Neural progenitor cell (in vitro differentiated cells): ENCODE measurements around the gene POC1A. TPM values are rescaled to one million over a fixed set of nuclear protein-coding genes. Genes with fewer than 3 reads are reported as not detected.

Source experiments
- DNase-seq: peaks from one replicate; pipeline ENCODE4 v3.0.0-alpha.2; 2016; ENCODE audit warnings: low spot score
- H2AFZ ChIP-seq: fragments of 200-600 bp; sonication (generic); replicated peaks from 2 replicates; pipeline ENCODE4 v1.6.1; 2016; ENCODE audit warnings: antibody characterized with exemption
- H3F3A ChIP-seq: fragments of 200-600 bp; sonication (generic); 2 replicates; pipeline ENCODE4 v1.6.1; 2016; ENCODE audit warnings: antibody characterized with exemption, low read depth
- H3K27ac ChIP-seq: fragments of 200-600 bp; sonication (generic); 2 replicates; pipeline ENCODE4 v1.5.1; 2016; ENCODE audit warnings: mild to moderate bottlenecking
- H3K27me3 ChIP-seq: fragments of 200-600 bp; sonication (generic); 2 replicates; pipeline ENCODE4 v1.6.1; 2016; ENCODE audit warnings: mild to moderate bottlenecking, moderate library complexity
- H3K36me3 ChIP-seq: fragments of 200-600 bp; sonication (generic); 2 replicates; pipeline ENCODE4 v1.5.1; 2016
- H3K4me1 ChIP-seq: fragments of 200-600 bp; sonication (generic); 2 replicates; pipeline ENCODE4 v1.6.1; 2016; ENCODE audit warnings: mixed run types
- H3K4me2 ChIP-seq: fragments of 200-600 bp; sonication (generic); 2 replicates; pipeline ENCODE4 v1.6.1; 2016
- H3K4me3 ChIP-seq: fragments of 200-600 bp; sonication (generic); 2 replicates; pipeline ENCODE4 v1.5.1; 2016
- H3K79me2 ChIP-seq: fragments of 200-600 bp; sonication (generic); 2 replicates; pipeline ENCODE4 v1.6.1; 2016; ENCODE audit warnings: low read depth
- H3K9ac ChIP-seq: fragments of 200-600 bp; sonication (generic); 2 replicates; pipeline ENCODE4 v1.6.1; 2016
- H3K9me3 ChIP-seq: fragments of 200-600 bp; sonication (generic); 2 replicates; pipeline ENCODE4 v1.5.1; 2016; ENCODE audit warnings: low read depth
- H4K20me1 ChIP-seq: fragments of 200-600 bp; sonication (generic); 2 replicates; pipeline ENCODE4 v1.6.1; 2016; ENCODE audit warnings: low read depth
- H3K27ac Mint-ChIP-seq: 3 replicates; pipeline ENCODE4 v1.8.0; 2021; ENCODE audit warnings: mixed read lengths
- H3K27me3 Mint-ChIP-seq: 2 replicates; pipeline ENCODE4 v1.8.0; 2022; ENCODE audit warnings: low read depth, mild to moderate bottlenecking, inconsistent platforms, moderate library complexity, mixed read lengths; ENCODE audit not compliant: insufficient read depth
- H3K36me3 Mint-ChIP-seq: 3 replicates; pipeline ENCODE4 v1.8.0; 2021; ENCODE audit warnings: mixed read lengths
- H3K4me1 Mint-ChIP-seq: 3 replicates; pipeline ENCODE4 v1.8.0; 2021; ENCODE audit warnings: mixed read lengths
- H3K4me3 Mint-ChIP-seq: 3 replicates; pipeline ENCODE4 v1.8.0; 2021; ENCODE audit warnings: mild to moderate bottlenecking, moderate library complexity, mixed read lengths
- H3K9me3 Mint-ChIP-seq: 3 replicates; pipeline ENCODE4 v1.8.0; 2020; ENCODE audit warnings: mixed read lengths
- CTCF ChIP-seq: fragments of 200-600 bp; sonication (generic); IDR thresholded peaks from 2 replicates; pipeline ENCODE4 v1.5.1; 2017; ENCODE audit warnings: antibody characterized with exemption, mild to moderate bottlenecking
- EZH2 ChIP-seq: fragments of 200-600 bp; sonication (generic); IDR thresholded peaks from 2 replicates; pipeline ENCODE4 v1.6.1; 2017; ENCODE audit warnings: antibody characterized with exemption, mild to moderate bottlenecking, moderate library complexity
- EZH2phosphoT487 ChIP-seq: fragments of 200-600 bp; sonication (generic); IDR thresholded peaks from 2 replicates; pipeline ENCODE4 v1.6.1; 2017; ENCODE audit warnings: antibody characterized with exemption
- total RNA-seq: library from RNA; depleted of rRNA; stranded (reverse); fragments of >200 nt; gene quantifications from 2 replicates; pipeline ENCODE4 v1.2.3, GENCODE V29; 2015; ENCODE audit warnings: low replicate concordance

Gene POC1A
- total RNA-seq, 1 donor from 2014 or later, result 10.3 TPM

- no peak overlapping the region for H2AFZ ChIP-seq
- no peaks in the 10 kb centered on the region for H3F3A ChIP-seq
- H3K36me3 ChIP-seq, result no peaks in the 10 kb centered on the region
- Mint-ChIP-seq H3K4me1 (peaks cover 51% of the 10 kb centered on the region), H3K36me3 (no peaks in the 10 kb centered on the region), H3K27me3 (peaks cover 4% of the 10 kb centered on the region), H3K9me3 (no peaks in the 10 kb centered on the region), H3K4me3 (no peak overlapping the region), H3K27ac (no peak overlapping the region)
- no peak overlapping the region for H3K27ac ChIP-seq
- no peak overlapping the region for H3K4me2 ChIP-seq
- no peaks in the 10 kb centered on the region for H3K9me3 ChIP-seq
- no peak overlapping the region for H3K9ac ChIP-seq
- H3K79me2 ChIP-seq, result no peaks in the 10 kb centered on the region
- H3K4me3 ChIP-seq, result no peak overlapping the region
- H3K4me1 ChIP-seq, result peaks cover 20% of the 10 kb centered on the region
- no peaks in the 10 kb centered on the region for H4K20me1 ChIP-seq
- no peak for TF ChIP-seq EZH2phosphoT487
- no peak for TF ChIP-seq CTCF
- TF ChIP-seq EZH2, result no peak
- no peaks in the 10 kb centered on the region for H3K27me3 ChIP-seq
- no peak for DNase-seq
These were observed 64.5 kb downstream of the POC1A start for GRCh38 chr3:52089691-52090090.

DNA sequence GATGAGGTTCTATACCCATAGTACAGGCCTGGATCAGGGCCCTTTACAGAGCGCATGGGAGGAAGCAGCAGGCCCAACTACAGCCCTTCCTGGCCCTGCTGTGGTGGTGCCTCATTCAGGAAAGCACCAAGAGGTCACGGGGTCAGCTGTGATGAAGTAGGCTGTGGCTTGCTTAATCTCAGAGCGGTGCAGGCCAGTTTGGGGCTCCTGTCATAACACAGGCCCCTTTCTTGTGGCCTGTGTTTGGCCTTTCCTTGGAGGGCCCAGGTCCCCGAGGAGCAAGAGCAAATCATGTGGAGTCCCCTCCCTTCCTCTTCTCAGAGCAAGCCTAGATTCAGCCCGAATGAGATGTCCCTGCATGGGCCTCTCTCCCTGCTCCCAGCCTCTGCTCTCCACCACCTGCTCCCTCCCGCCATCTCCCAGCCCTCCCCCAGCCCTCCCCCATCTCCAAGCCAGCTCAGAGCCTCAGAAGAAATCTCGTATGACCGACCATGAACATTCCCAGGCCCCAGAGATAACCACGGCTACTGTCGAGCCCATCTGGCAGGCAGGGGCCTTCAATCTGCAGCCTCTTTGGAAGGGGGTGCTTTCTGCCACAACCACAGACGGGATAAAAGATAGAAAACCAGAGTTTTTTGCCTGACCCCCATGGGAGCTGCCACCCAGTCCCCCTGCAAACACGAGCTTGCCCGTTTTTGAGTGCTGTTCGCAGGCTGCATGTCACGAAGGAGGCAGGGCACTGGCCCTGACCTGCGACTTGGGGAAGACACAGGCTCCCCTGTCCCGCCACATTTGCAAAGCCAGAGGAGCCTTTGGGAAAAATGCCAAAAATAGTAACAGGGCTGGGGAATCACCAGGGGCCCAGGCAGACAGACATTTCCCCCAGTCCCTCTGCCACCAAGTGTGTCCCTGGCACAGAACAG, 65.5 kb downstream of the POC1A start:
- H3K79me2 ChIP-seq, result no peaks in the 10 kb centered on the region
- Mint-ChIP-seq H3K4me1 (peaks cover 51% of the 10 kb centered on the region), H3K27ac (peak overlapping the region; percentile 74), H3K36me3 (no peaks in the 10 kb centered on the region), H3K9me3 (no peaks in the 10 kb centered on the region), H3K4me3 (no peak overlapping the region), H3K27me3 (peaks cover 4% of the 10 kb centered on the region)
- no peaks in the 10 kb centered on the region for H3F3A ChIP-seq
- H2AFZ ChIP-seq, result no peak overlapping the region
- no peak overlapping the region for H3K27ac ChIP-seq
- TF ChIP-seq EZH2phosphoT487, result no peak
- TF ChIP-seq EZH2, result no peak
- TF ChIP-seq CTCF, result no peak
- no peaks in the 10 kb centered on the region for H3K9me3 ChIP-seq
- no peak overlapping the region for H3K4me3 ChIP-seq
- peak; percentile 37 for DNase-seq
- H3K36me3 ChIP-seq, result no peaks in the 10 kb centered on the region
- peak overlapping the region; percentile 11 for H3K9ac ChIP-seq
- no peak overlapping the region for H3K4me2 ChIP-seq
- H3K27me3 ChIP-seq, result no peaks in the 10 kb centered on the region
- peaks cover 20% of the 10 kb centered on the region for H3K4me1 ChIP-seq
- no peaks in the 10 kb centered on the region for H4K20me1 ChIP-seq

DNA sequence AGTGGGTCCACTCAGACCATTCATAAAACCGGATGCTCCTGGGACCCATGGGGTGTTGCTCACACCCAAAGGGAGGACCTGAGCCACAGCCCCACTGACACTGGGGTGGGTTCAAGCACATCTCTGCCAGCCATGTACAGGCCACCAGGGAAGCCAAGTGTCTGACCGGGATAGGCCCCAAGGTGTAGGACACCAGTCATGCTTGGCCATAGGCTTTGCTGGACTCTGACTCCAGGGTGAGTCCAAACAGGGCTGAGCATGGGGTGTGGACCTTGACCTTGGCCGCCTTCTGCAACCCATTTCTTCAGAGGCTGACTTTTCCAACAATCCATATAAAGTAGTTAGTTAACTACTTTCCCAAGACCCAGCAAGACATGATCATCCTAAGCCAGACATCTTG, 66.5 kb downstream of the POC1A start:
- no peak overlapping the region for H3K4me2 ChIP-seq
- no peaks in the 10 kb centered on the region for H4K20me1 ChIP-seq
- H3K27ac ChIP-seq, result no peak overlapping the region
- Mint-ChIP-seq H3K9me3 (no peaks in the 10 kb centered on the region), H3K27me3 (peaks cover 4% of the 10 kb centered on the region), H3K4me1 (peaks cover 51% of the 10 kb centered on the region), H3K4me3 (no peak overlapping the region), H3K27ac (peak overlapping the region; percentile 92), H3K36me3 (no peaks in the 10 kb centered on the region)
- no peaks in the 10 kb centered on the region for H3K36me3 ChIP-seq
- H3K27me3 ChIP-seq, result no peaks in the 10 kb centered on the region
- no peak overlapping the region for H3K4me3 ChIP-seq
- H3K79me2 ChIP-seq, result no peaks in the 10 kb centered on the region
- H3K9me3 ChIP-seq, result no peaks in the 10 kb centered on the region
- H2AFZ ChIP-seq, result no peak overlapping the region
- no peak overlapping the region for H3K9ac ChIP-seq
- DNase-seq, result no peak
- no peaks in the 10 kb centered on the region for H3F3A ChIP-seq
- TF ChIP-seq EZH2, result no peak
- no peak for TF ChIP-seq EZH2phosphoT487
- no peak for TF ChIP-seq CTCF
- H3K4me1 ChIP-seq, result peaks cover 20% of the 10 kb centered on the region
